PC-9 (cell line): ENCODE results near the gene VCY. TPM values are rescaled to one million over a fixed set of nuclear protein-coding genes. Genes with fewer than 3 reads are reported as not detected.
"Not testable (repeated sequence)": the region's sequence is repeated elsewhere in the genome, so short reads cannot be mapped to it uniquely, and the experiment has no call there.

ENCODE experiments used
- Bru-seq: library from RNA; stranded (reverse); fragments of 400-500 nt; gene quantifications from one replicate; lab custom pipeline; 2021; lab: Mats Ljungman, UMichigan
- BruChase-seq, 2 experiments: library from RNA; stranded (reverse); fragments of 400-500 nt; gene quantifications; one replicate each; lab custom pipeline; 2021; lab: Mats Ljungman, UMichigan
- BruUV-seq: library from RNA; stranded (reverse); fragments of 400-500 nt; replicated peaks from 2 replicates; lab custom pipeline; 2021; lab: Mats Ljungman, UMichigan
- CTCF ChIA-PET: fragments of 300-600 bp; sonication (Branson Sonifier 250); formaldehyde crosslinking; loops from one replicate; lab custom pipeline; 2022; ENCODE audit warnings: antibody characterized with exemption; lab: Charles Lee
- POLR2A ChIA-PET: fragments of 300-600 bp; sonication (Branson Sonifier 250); formaldehyde crosslinking; loops from one replicate; lab custom pipeline; 2022; ENCODE audit warnings: antibody characterized with exemption; ENCODE audit not compliant: unreplicated experiment; lab: Charles Lee
- DNase-seq, 2 experiments: peaks; one replicate each; pipeline versions ENCODE4 v3.0.0 to v3.0.0-alpha.2; 2015 to 2022; ENCODE audit warnings: mixed read lengths in 1 of 2
- H2AFZ ChIP-seq: fragments of 200-600 bp; sonication (generic); 2 replicates; pipeline ENCODE4 v1.8.1; 2017; ENCODE audit warnings: antibody characterized with exemption
- H3F3A ChIP-seq: fragments of 200-600 bp; sonication (generic); 2 replicates; pipeline ENCODE4 v1.8.1; 2017; ENCODE audit warnings: antibody characterized with exemption, mild to moderate bottlenecking, low read depth; ENCODE audit not compliant: insufficient read depth
- H3K27ac ChIP-seq: fragments of 200-600 bp; sonication (generic); 2 replicates; pipeline ENCODE4 v1.6.1; 2016; ENCODE audit warnings: mixed run types
- H3K27me3 ChIP-seq: fragments of 200-600 bp; sonication (generic); 2 replicates; pipeline ENCODE4 v1.6.1; 2016; ENCODE audit warnings: low read depth, mixed run types; ENCODE audit not compliant: insufficient read depth
- H3K36me3 ChIP-seq: fragments of 200-600 bp; sonication (generic); 2 replicates; pipeline ENCODE4 v1.6.1; 2016; ENCODE audit warnings: low read depth, mixed run types
- H3K4me1 ChIP-seq: fragments of 200-600 bp; sonication (generic); replicated peaks from 2 replicates; pipeline ENCODE4 v1.6.1; 2016; ENCODE audit warnings: mixed run types; ENCODE audit not compliant: insufficient read depth
- H3K4me2 ChIP-seq: fragments of 200-600 bp; sonication (generic); 2 replicates; pipeline ENCODE4 v1.6.1; 2017; ENCODE audit warnings: mixed run types
- H3K4me3 ChIP-seq: fragments of 200-600 bp; sonication (generic); 2 replicates; pipeline ENCODE4 v1.6.1; 2016; ENCODE audit warnings: mixed run types
- H3K79me2 ChIP-seq: fragments of 200-600 bp; sonication (generic); 2 replicates; pipeline ENCODE4 v1.6.1; 2017; ENCODE audit warnings: low read depth, mixed run types
- H3K9me2 ChIP-seq: fragments of 200-600 bp; sonication (generic); 2 replicates; pipeline ENCODE4 v1.8.1; 2017; ENCODE audit warnings: mild to moderate bottlenecking; ENCODE audit not compliant: insufficient read depth
- H3K9me3 ChIP-seq: fragments of 200-600 bp; sonication (generic); 2 replicates; pipeline ENCODE4 v1.8.1; 2016; ENCODE audit warnings: low read depth; ENCODE audit not compliant: insufficient read depth
- H4K20me1 ChIP-seq: fragments of 200-600 bp; sonication (generic); 2 replicates; pipeline ENCODE4 v1.8.1; 2017; ENCODE audit not compliant: insufficient read depth
- intact Hi-C: fragments of 100-400 bp; cut with micrococcal nuclease; formaldehyde crosslinking; loops from one replicate; pipeline ENCODE4 v1.10.0; 2022; ENCODE audit not compliant: unreplicated experiment
- long read RNA-seq: library from polyadenylated mRNA; stranded (forward); transcript quantifications from one replicate; pipeline ENCODE4 v2.0.0, GENCODE V29; 2022
- total RNA-seq: library from RNA; stranded (reverse); gene quantifications from 2 replicates; pipeline ENCODE4 v1.2.3, GENCODE V29; 2021

VCY gene
- total RNA-seq: not detected in 2 replicates
- not detected for Bru-seq, nascent RNA
- BruChase-seq, experiment 1, labeled RNA remaining after a 2-hour chase: not detected
- not detected for BruChase-seq, experiment 2, labeled RNA remaining after a 6-hour chase
- long read RNA-seq: 0 reads

- H2AFZ ChIP-seq, H3K27me3 ChIP-seq, DNase-seq, BruUV-seq, H3K79me2 ChIP-seq, H3K4me1 ChIP-seq, H3K27ac ChIP-seq, H3K4me3 ChIP-seq, H3K9me3 ChIP-seq, H3K9me2 ChIP-seq, H3K36me3 ChIP-seq, H4K20me1 ChIP-seq, H3K4me2 ChIP-seq, POLR2A ChIA-PET, intact Hi-C loops, CTCF ChIA-PET, H3F3A ChIP-seq: not testable (repeated sequence)
Measured at GRCh38 chrY:13986373-13986772, at the start of gene VCY. Gene VCY, minus strand, starts transcription at chrY:13986473. Its CDS starts 33 bp downstream, at chrY:13986440.

- H3K27ac ChIP-seq, H3K4me2 ChIP-seq, H3K27me3 ChIP-seq, H3K4me3 ChIP-seq, POLR2A ChIA-PET, DNase-seq, H3F3A ChIP-seq, H2AFZ ChIP-seq, H3K9me3 ChIP-seq, BruUV-seq, H3K79me2 ChIP-seq, H3K9me2 ChIP-seq, H3K36me3 ChIP-seq, H4K20me1 ChIP-seq, CTCF ChIA-PET, H3K4me1 ChIP-seq, intact Hi-C loops: not testable (repeated sequence)
Measured at GRCh38 chrY:14030395-14030794, 44.1 kb upstream of the VCY start.

- DNase-seq, H3K4me2 ChIP-seq, H2AFZ ChIP-seq, H3F3A ChIP-seq, POLR2A ChIA-PET, H3K79me2 ChIP-seq, H3K36me3 ChIP-seq, H3K9me2 ChIP-seq, intact Hi-C loops, H3K27ac ChIP-seq, H3K4me1 ChIP-seq, H3K4me3 ChIP-seq, H4K20me1 ChIP-seq, H3K27me3 ChIP-seq, CTCF ChIA-PET, H3K9me3 ChIP-seq, BruUV-seq: not testable (repeated sequence)
Measured at GRCh38 chrY:14011916-14012315, 25.6 kb upstream of the VCY start.

- intact Hi-C loops, H3K27ac ChIP-seq: not testable (repeated sequence)
Measured at GRCh38 chrY:13942406-13942805, 43.9 kb downstream of the VCY start.

More at GRCh38 chrY:13942406-13942805, 43.9 kb downstream of the VCY start:
- H3K9me3 ChIP-seq, CTCF ChIA-PET, H3K36me3 ChIP-seq, H3K79me2 ChIP-seq, H4K20me1 ChIP-seq, BruUV-seq, H3K27me3 ChIP-seq, H3K9me2 ChIP-seq, DNase-seq, H3F3A ChIP-seq, H3K4me2 ChIP-seq, POLR2A ChIA-PET, H3K4me1 ChIP-seq, H2AFZ ChIP-seq, H3K4me3 ChIP-seq: not testable (repeated sequence)

Other genes with a start within 250 kb of the VCY start
- gene VCY1B, start 69.8 kb upstream of the VCY start, total RNA-seq: not detected in 2 replicates